HG03159 (cell line): ENCODE measurements around the gene MICAL2.

Source experiments
- ATAC-seq: cut with Tn5 transposase; IDR thresholded peaks from one replicate; pipeline ENCODE4 v1.9.1; 2021; ENCODE audit warnings: mild to moderate bottlenecking, moderate library complexity; ENCODE audit not compliant: unreplicated experiment

The MICAL2 gene

GRCh38 chr11:12166299-12167060, 56.1 kb downstream of the MICAL2 start:
- ATAC-seq = no peak

- ATAC-seq = no peak
These were observed 56.9 kb downstream of the MICAL2 start for GRCh38 chr11:12167061-12168000.

GRCh38 chr11:12168114-12168513, 57.7 kb downstream of the MICAL2 start:
- ATAC-seq = no peak

- no peak for ATAC-seq
These were observed 59.4 kb downstream of the MICAL2 start for GRCh38 chr11:12169822-12170221.

- ATAC-seq = no peak
These were observed 60.1 kb downstream of the MICAL2 start for GRCh38 chr11:12170501-12170900.

GRCh38 chr11:12170984-12171383, 60.6 kb downstream of the MICAL2 start:
- no peak for ATAC-seq

GRCh38 chr11:12171921-12172320, 61.5 kb downstream of the MICAL2 start:
- no peak for ATAC-seq

GRCh38 chr11:12172493-12173013, 62.2 kb downstream of the MICAL2 start:
- no peak for ATAC-seq

GRCh38 chr11:12173111-12173510, 62.7 kb downstream of the MICAL2 start:
- ATAC-seq = no peak

- peak; percentile 57 for ATAC-seq
These were observed 63.7 kb downstream of the MICAL2 start for GRCh38 chr11:12174128-12174476.

- ATAC-seq = peak; percentile 84
These were observed 64.2 kb downstream of the MICAL2 start for GRCh38 chr11:12174477-12175143.

GRCh38 chr11:12175694-12176241, 65.4 kb downstream of the MICAL2 start:
- no peak for ATAC-seq

- ATAC-seq = no peak
These were observed 66.0 kb downstream of the MICAL2 start for GRCh38 chr11:12176410-12176809.

GRCh38 chr11:12177739-12178338, 67.4 kb downstream of the MICAL2 start:
- ATAC-seq = no peak

GRCh38 chr11:12179019-12179418, 68.6 kb downstream of the MICAL2 start:
- ATAC-seq = no peak

- no peak for ATAC-seq
These were observed 69.1 kb downstream of the MICAL2 start for GRCh38 chr11:12179531-12179930.

- ATAC-seq = no peak
These were observed 70.1 kb downstream of the MICAL2 start for GRCh38 chr11:12180257-12181205.

GRCh38 chr11:12182302-12182675, 71.9 kb downstream of the MICAL2 start:
- no peak for ATAC-seq
